Ureter (tissue), 1 donor: ENCODE data around the gene DNAH5. TPM values are rescaled to one million over a fixed set of nuclear protein-coding genes. Genes with fewer than 3 reads are reported as not detected.

Experiments
- DNase-seq: peaks from one replicate; pipeline ENCODE4 v3.0.0-alpha.2; 2020; ENCODE audit warnings: low spot score
- total RNA-seq: library from RNA; stranded (reverse); gene quantifications from one replicate; pipeline ENCODE4 v1.2.4, GENCODE V29; 2023
- donor health status: DM: yes; HTN: yes; CAD: no.

Gene DNAH5
- total RNA-seq, 1 donor from 2014 or later: 13.3 TPM

GRCh38 chr5:13934921-13935320 lies 9.6 kb downstream of the DNAH5 start:
- no peak for DNase-seq

- no peak for DNase-seq
These were observed 10.4 kb downstream of the DNAH5 start for GRCh38 chr5:13934125-13934524.

GRCh38 chr5:13932561-13932960 lies 11.9 kb downstream of the DNAH5 start:
- DNase-seq: no peak

- DNase-seq: no peak
These were observed 12.5 kb downstream of the DNAH5 start for GRCh38 chr5:13932011-13932410.

- no peak for DNase-seq
These were observed 13.8 kb downstream of the DNAH5 start for GRCh38 chr5:13930541-13931171.

GRCh38 chr5:13926731-13927130 lies 17.8 kb downstream of the DNAH5 start:
- no peak for DNase-seq

- no peak for DNase-seq
These were observed 22.9 kb downstream of the DNAH5 start for GRCh38 chr5:13921578-13921977.

- DNase-seq: no peak
These were observed 24.7 kb downstream of the DNAH5 start for GRCh38 chr5:13919786-13920185.

- no peak for DNase-seq
These were observed 25.4 kb downstream of the DNAH5 start for GRCh38 chr5:13919087-13919486.

GRCh38 chr5:13917061-13917460 lies 27.4 kb downstream of the DNAH5 start:
- DNase-seq: no peak

- no peak for DNase-seq
These were observed 30.5 kb downstream of the DNAH5 start for GRCh38 chr5:13913962-13914361.

GRCh38 chr5:13910637-13911288 lies 33.7 kb downstream of the DNAH5 start:
- DNase-seq: no peak

GRCh38 chr5:13910201-13910600 lies 34.3 kb downstream of the DNAH5 start:
- DNase-seq: no peak

GRCh38 chr5:13909271-13909670 lies 35.2 kb downstream of the DNAH5 start:
- DNase-seq: no peak

- DNase-seq: no peak
These were observed 45.9 kb downstream of the DNAH5 start for GRCh38 chr5:13898569-13898968.

- no peak for DNase-seq
These were observed 66.1 kb downstream of the DNAH5 start for GRCh38 chr5:13878357-13878756.

- no peak for DNase-seq
These were observed 77.7 kb downstream of the DNAH5 start for GRCh38 chr5:13866792-13867191.

GRCh38 chr5:13865312-13865711 lies 79.2 kb downstream of the DNAH5 start:
- DNase-seq: no peak

GRCh38 chr5:13860146-13860545 lies 84.3 kb downstream of the DNAH5 start:
- DNase-seq: no peak

GRCh38 chr5:13859270-13860065 lies 85.0 kb downstream of the DNAH5 start:
- no peak for DNase-seq

GRCh38 chr5:13843175-13843846 lies 101.2 kb downstream of the DNAH5 start:
- no peak for DNase-seq

GRCh38 chr5:13833440-13833839 lies 111.0 kb downstream of the DNAH5 start:
- DNase-seq: no peak
